Pericardium fibroblast (primary cell): ENCODE results near the gene WEE1. TPM values are rescaled to one million over a fixed set of nuclear protein-coding genes. Genes with fewer than 3 reads are reported as not detected.

Source experiments
- total RNA-seq: library from RNA; depleted of rRNA; stranded (reverse); fragments of >200 nt; gene quantifications from 2 replicates; pipeline ENCODE4 v1.2.3, GENCODE V29; 2015

Gene WEE1
- total RNA-seq = 26.6 and 46.3 TPM in 2 replicates

DNA sequence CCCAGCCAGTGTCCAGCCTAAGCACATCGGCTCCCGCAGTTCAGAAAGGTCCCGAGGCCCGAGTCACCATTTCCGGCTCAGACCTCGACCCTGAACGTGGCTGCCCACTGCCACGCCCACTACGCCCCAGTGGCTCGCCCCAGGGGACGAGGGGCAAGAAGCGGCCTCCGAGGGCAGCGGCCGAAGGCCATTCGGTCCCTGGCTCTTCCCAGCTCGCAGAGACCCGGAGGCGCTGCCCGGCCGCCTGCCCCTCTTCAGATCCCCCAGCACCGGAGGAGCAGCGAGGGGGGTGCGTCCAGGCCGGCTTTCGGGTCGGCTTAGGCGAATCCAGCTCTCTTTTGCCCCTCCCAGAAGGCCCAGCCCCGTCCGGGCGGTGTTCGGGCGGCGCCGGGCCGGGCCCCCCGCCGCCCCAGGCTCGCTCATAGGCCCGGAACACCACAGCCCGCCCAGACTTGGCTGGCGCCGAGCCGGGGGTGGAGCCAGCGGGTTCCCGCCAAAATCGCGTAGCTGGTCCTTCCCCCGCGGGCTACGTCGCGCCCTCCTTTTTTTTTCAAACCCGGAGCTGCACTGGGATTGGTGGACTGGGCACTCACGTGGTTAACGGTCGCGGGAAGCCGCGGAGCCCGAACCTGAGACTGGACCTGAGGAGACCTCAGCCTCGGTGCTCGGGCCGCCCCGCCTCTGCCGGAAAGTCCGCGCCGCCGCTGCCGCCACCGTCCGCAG is at the start of gene WEE1:
WEE1 (plus strand) TSS at position 619 of the 723 bp plus-strand sequence. CDS start 264 bp downstream, outside the sequence.

Other genes starting within 250 kb of the WEE1 start
- 39.2 and 51.3 TPM in 2 replicates for gene IPO7, start 189.0 kb upstream of the WEE1 start, total RNA-seq
- gene ZNF143, start 112.7 kb upstream of the WEE1 start, total RNA-seq = 10.2 and 22.3 TPM in 2 replicates
- gene SWAP70, start 90.4 kb downstream of the WEE1 start, total RNA-seq = 20.7 and 22.9 TPM in 2 replicates